Keratinocyte (primary cell): ENCODE results near the gene GRAMD2B. TPM values are rescaled to one million over a fixed set of nuclear protein-coding genes. Genes with fewer than 3 reads are reported as not detected.

Source experiments
- DNase-seq: peaks from one replicate; pipeline ENCODE4 v3.0.0-alpha.2; 2011; ENCODE audit warnings: low read depth, missing footprints, low spot score
- FAIRE-seq: peaks from 2 replicates; lab custom pipeline; 2011; peaks lifted over from hg19 to GRCh38; lab: Jason Lieb, UNC
- H2AFZ ChIP-seq: 2 replicates; pipeline ENCODE4 v1.6.0; 2012; ENCODE audit warnings: low read length, control low read depth, inconsistent platforms; ENCODE audit not compliant: control insufficient read depth
- H3K27ac ChIP-seq: 2 replicates; pipeline ENCODE4 v1.5.1; 2011; ENCODE audit warnings: low read length; ENCODE audit not compliant: control insufficient read depth, insufficient read depth
- H3K27me3 ChIP-seq: 3 replicates; pipeline ENCODE4 v1.6.0; 2011; ENCODE audit warnings: low read length; ENCODE audit not compliant: control insufficient read depth, insufficient read depth; ENCODE audit errors: extremely low read depth
- H3K36me3 ChIP-seq, 2 experiments: 2 replicates in 1 of 2; 3 replicates in 1 of 2; pipeline ENCODE4 v1.5.1; 2011; ENCODE audit warnings: low read length in 2 of 2, mild to moderate bottlenecking in 1 of 2; ENCODE audit not compliant: control insufficient read depth in 2 of 2, insufficient read depth in 2 of 2; ENCODE audit errors: extremely low read depth in 1 of 2
- H3K4me1 ChIP-seq: 3 replicates; pipeline ENCODE4 v1.5.1; 2011; ENCODE audit warnings: low read length; ENCODE audit not compliant: control insufficient read depth, insufficient read depth; ENCODE audit errors: extremely low read depth
- H3K4me2 ChIP-seq: 3 replicates; pipeline ENCODE4 v1.6.0; 2011; ENCODE audit warnings: low read depth, low read length; ENCODE audit not compliant: control insufficient read depth, insufficient read depth; ENCODE audit errors: extremely low read depth
- H3K4me3 ChIP-seq, 3 experiments: fragments of 200-600 bp in 1 of 3; sonication (generic) in 1 of 3; 2 replicates in 2 of 3; 3 replicates in 1 of 3; pipeline ENCODE4 v1.5.1; 2011 to 2016; ENCODE audit warnings: low read length in 3 of 3, mild to moderate bottlenecking in 3 of 3, control low read depth in 2 of 3, inconsistent platforms in 1 of 3, low read depth in 1 of 3, mixed read lengths in 1 of 3, mixed run types in 1 of 3, moderate library complexity in 1 of 3; ENCODE audit not compliant: control insufficient read depth in 2 of 3, insufficient read depth in 2 of 3; ENCODE audit errors: extremely low read depth in 1 of 3
- H3K79me2 ChIP-seq: 2 replicates; pipeline ENCODE4 v1.6.0; 2012; ENCODE audit warnings: low read length; ENCODE audit not compliant: control insufficient read depth, insufficient read depth
- H3K9ac ChIP-seq: 3 replicates; pipeline ENCODE4 v1.6.0; 2011; ENCODE audit warnings: low read length; ENCODE audit not compliant: control insufficient read depth, insufficient read depth; ENCODE audit errors: extremely low read depth
- H3K9me1 ChIP-seq: 3 replicates; pipeline ENCODE4 v1.6.0; 2011; ENCODE audit warnings: low read length; ENCODE audit not compliant: control insufficient read depth, insufficient read depth; ENCODE audit errors: extremely low read depth
- H3K9me3 ChIP-seq: 2 replicates; pipeline ENCODE4 v1.5.1; 2012; ENCODE audit warnings: low read depth, low read length; ENCODE audit not compliant: control insufficient read depth
- H4K20me1 ChIP-seq: 3 replicates; pipeline ENCODE4 v1.6.0; 2011; ENCODE audit warnings: low read length; ENCODE audit not compliant: control insufficient read depth, insufficient read depth; ENCODE audit errors: extremely low read depth
- EZH2 ChIP-seq: IDR thresholded peaks from one replicate; pipeline ENCODE4 v1.6.1; 2012; ENCODE audit warnings: inconsistent platforms, mild to moderate bottlenecking, low read length, moderate library complexity
- dilution Hi-C: fragments of 300-500 bp; cut with MboI; formaldehyde crosslinking; loops from one replicate; pipeline ENCODE4 v1.7.0; 2020; ENCODE audit warnings: low sequenced_read_pairs; ENCODE audit not compliant: extremely low pct_ligation_motif_present
- polyA plus RNA-seq, 5 experiments: library from polyadenylated mRNA; depleted of rRNA in 3 of 5; stranded (reverse) in 3 of 5; stranded (forward) in 1 of 5; unstranded in 1 of 5; fragments of >200 nt; gene quantifications; 1 replicate in 1 of 5; 2 replicates in 3 of 5; 3 replicates in 1 of 5; pipeline versions ENCODE4 v1.2.1 to v1.2.3, GENCODE V29; 2011 to 2012; ENCODE audit warnings: missing spikeins in 2 of 5, low read depth in 1 of 5, low replicate concordance in 1 of 5
- TF ChIP-seq, protein P1 (sequence below), 3 experiments: IDR thresholded peaks in 1 of 3; conservative IDR thresholded peaks in 1 of 3; optimal IDR thresholded peaks in 1 of 3; 2 replicates in 2 of 3; 3 replicates in 1 of 3; pipeline versions ENCODE3 to v1.5.1; 2011; ENCODE audit warnings: low read length in 3 of 3, mild to moderate bottlenecking in 3 of 3, moderate library complexity in 2 of 3, control low read depth in 1 of 3, inconsistent platforms in 1 of 3; ENCODE audit not compliant: insufficient read depth in 2 of 3; ENCODE audit errors: extremely low read depth in 1 of 3

Gene GRAMD2B
- polyA plus RNA-seq, 1 donor (not counting 4 experiments of a cell fraction or from before 2014, with no cell fraction given) = 45.9 TPM

DNA sequence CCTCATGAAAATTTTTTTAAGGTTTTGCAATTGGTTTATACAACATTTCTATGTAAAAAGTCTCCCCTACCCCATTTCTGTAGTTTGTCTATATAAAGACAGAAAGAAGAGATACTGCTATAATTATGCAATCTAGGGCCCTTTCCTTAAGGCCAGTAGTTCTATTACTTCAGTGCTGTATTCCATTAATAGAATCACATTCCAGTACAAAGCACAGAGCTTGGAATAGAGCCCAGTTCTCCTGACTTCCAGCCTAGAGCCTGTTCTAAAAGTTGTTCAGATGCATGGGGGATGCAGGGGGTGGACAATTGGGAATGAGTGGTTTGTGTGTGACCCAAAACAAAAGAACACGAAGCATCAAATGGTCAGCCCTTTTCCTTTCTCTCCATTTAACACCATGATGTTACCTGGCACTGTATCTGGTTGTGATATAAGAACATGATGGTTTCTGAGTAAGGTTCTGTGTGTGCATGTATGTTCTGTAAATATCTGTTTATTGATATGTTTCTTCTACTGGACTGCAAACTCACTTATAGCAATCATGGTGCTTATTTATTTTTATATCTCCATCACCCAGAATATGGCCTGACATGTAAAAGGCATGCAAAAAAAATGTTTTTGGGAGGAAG is 8.2 kb upstream of the GRAMD2B start:
- no peaks in the 10 kb centered on the region for H3K79me2 ChIP-seq
- H3K9me3 ChIP-seq = no peaks in the 10 kb centered on the region
- H2AFZ ChIP-seq = no peak overlapping the region
- H3K9me1 ChIP-seq = no peaks in the 10 kb centered on the region
- peaks cover 3% of the 10 kb centered on the region for H3K4me1 ChIP-seq
- DNase-seq (no peak), FAIRE-seq (peak; percentile 41)
- no peak overlapping the region for H3K4me3 ChIP-seq
- H3K27me3 ChIP-seq = no peaks in the 10 kb centered on the region
- no peak overlapping the region for H3K27ac ChIP-seq
- dilution Hi-C loops = no loop called here
- H4K20me1 ChIP-seq = no peaks in the 10 kb centered on the region
- H3K9ac ChIP-seq = no peak overlapping the region
- H3K36me3 ChIP-seq = no peaks in the 10 kb centered on the region
- no peak overlapping the region for H3K4me2 ChIP-seq
- TF ChIP-seq EZH2 = no peak
- TF ChIP-seq, protein P1, sequence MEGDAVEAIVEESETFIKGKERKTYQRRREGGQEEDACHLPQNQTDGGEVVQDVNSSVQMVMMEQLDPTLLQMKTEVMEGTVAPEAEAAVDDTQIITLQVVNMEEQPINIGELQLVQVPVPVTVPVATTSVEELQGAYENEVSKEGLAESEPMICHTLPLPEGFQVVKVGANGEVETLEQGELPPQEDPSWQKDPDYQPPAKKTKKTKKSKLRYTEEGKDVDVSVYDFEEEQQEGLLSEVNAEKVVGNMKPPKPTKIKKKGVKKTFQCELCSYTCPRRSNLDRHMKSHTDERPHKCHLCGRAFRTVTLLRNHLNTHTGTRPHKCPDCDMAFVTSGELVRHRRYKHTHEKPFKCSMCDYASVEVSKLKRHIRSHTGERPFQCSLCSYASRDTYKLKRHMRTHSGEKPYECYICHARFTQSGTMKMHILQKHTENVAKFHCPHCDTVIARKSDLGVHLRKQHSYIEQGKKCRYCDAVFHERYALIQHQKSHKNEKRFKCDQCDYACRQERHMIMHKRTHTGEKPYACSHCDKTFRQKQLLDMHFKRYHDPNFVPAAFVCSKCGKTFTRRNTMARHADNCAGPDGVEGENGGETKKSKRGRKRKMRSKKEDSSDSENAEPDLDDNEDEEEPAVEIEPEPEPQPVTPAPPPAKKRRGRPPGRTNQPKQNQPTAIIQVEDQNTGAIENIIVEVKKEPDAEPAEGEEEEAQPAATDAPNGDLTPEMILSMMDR (optimal IDR thresholded peaks at IDR 0.05 in 1 of 3, IDR thresholded peaks at IDR 0.05 in 1 of 3, conservative IDR thresholded peaks at IDR 0.05 in 1 of 3; ENCODE audit: extremely low read depth in 1 of 3, insufficient read depth in 2 of 3, low read length in 3 of 3) = no peak

DNA sequence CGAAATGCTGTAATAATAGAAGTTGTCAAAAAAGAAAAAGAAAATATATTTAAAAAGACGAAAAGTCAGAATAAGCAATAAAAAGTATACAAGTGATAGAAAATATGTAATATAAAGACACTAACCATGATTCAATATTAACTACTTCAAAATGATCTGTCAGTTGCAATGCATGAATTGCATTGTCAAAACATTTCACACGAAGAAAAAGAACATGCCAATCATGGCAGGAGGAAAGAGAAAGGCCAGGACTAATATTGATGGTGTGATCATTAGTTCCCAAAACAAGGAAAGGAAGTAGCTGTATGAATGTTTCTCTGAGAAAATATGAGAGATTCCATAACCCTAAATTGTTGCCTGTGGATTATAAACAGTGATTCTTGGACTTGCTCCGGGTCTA is 7.4 kb upstream of the GRAMD2B start:
- no peaks in the 10 kb centered on the region for H3K9me1 ChIP-seq
- no peak overlapping the region for H3K27ac ChIP-seq
- DNase-seq = no peak
- H3K36me3 ChIP-seq = no peaks in the 10 kb centered on the region
- H3K4me3 ChIP-seq = no peak overlapping the region
- no peak overlapping the region for H2AFZ ChIP-seq
- no peak for FAIRE-seq
- no peak overlapping the region for H3K4me2 ChIP-seq
- no peak overlapping the region for H3K9ac ChIP-seq
- H3K27me3 ChIP-seq = no peaks in the 10 kb centered on the region
- no peaks in the 10 kb centered on the region for H4K20me1 ChIP-seq
- H3K4me1 ChIP-seq = peaks cover 3% of the 10 kb centered on the region
- no peaks in the 10 kb centered on the region for H3K79me2 ChIP-seq
- dilution Hi-C loops = no loop called here
- TF ChIP-seq, protein P1 (optimal IDR thresholded peaks at IDR 0.05 in 1 of 3, IDR thresholded peaks at IDR 0.05 in 1 of 3, conservative IDR thresholded peaks at IDR 0.05 in 1 of 3; ENCODE audit: extremely low read depth in 1 of 3, insufficient read depth in 2 of 3, low read length in 3 of 3) = no peak
- no peak for TF ChIP-seq EZH2
- H3K9me3 ChIP-seq = no peaks in the 10 kb centered on the region
